Thoracic aorta (tissue), 2 donors: Measurements from ENCODE around the gene N4BP2. TPM values are rescaled to one million over a fixed set of nuclear protein-coding genes. Genes with fewer than 3 reads are reported as not detected.
"Not testable (repeated sequence)": the region's sequence is repeated elsewhere in the genome, so short reads cannot be mapped to it uniquely, and the experiment has no call there.

Experiments used
- ATAC-seq: fragments of 150-250 bp; one replicate; pipeline ENCODE4 v1.8.0; 2017; ENCODE audit warnings: low read depth; ENCODE audit not compliant: insufficient number of reproducible peaks, low FRiP score
- DNase-seq: peaks from one replicate; pipeline ENCODE4 v3.0.0-alpha.2; 2020; ENCODE audit warnings: low spot score
- H3K27ac ChIP-seq, 2 donors: fragments of 200-600 bp; sonication (generic); 1 replicate in 1 of 2; 2 replicates in 1 of 2; pipeline ENCODE4 v1.5.1; 2016; ENCODE audit warnings: mild to moderate bottlenecking in 2 of 2, moderate library complexity in 2 of 2
- H3K27me3 ChIP-seq: fragments of 200-600 bp; sonication (generic); replicated peaks from 2 replicates; pipeline ENCODE4 v1.6.0; 2016; ENCODE audit warnings: mild to moderate bottlenecking; ENCODE audit not compliant: insufficient read depth
- H3K36me3 ChIP-seq: fragments of 200-600 bp; sonication (generic); one replicate; pipeline ENCODE4 v1.5.1; 2016
- H3K4me1 ChIP-seq, 2 donors: fragments of 200-600 bp; sonication (generic); 1 replicate in 1 of 2; 2 replicates in 1 of 2; pipeline versions ENCODE4 v1.5.1 to v1.6.0; 2016; ENCODE audit warnings: low read depth in 2 of 2, mild to moderate bottlenecking in 1 of 2; ENCODE audit not compliant: control insufficient read depth in 1 of 2
- H3K4me3 ChIP-seq: fragments of 200-600 bp; sonication (generic); 2 replicates; pipeline ENCODE4 v1.5.1; 2016; ENCODE audit warnings: mild to moderate bottlenecking
- H3K9me3 ChIP-seq: fragments of 200-600 bp; sonication (generic); 2 replicates; pipeline ENCODE4 v1.5.1; 2016
- CTCF ChIP-seq: fragments of 200-600 bp; sonication (generic); IDR thresholded peaks from one replicate; pipeline ENCODE4 v1.5.1; 2019; ENCODE audit warnings: antibody characterized with exemption
- total RNA-seq, 2 donors: library from RNA; depleted of rRNA; stranded (reverse); fragments of >200 nt; gene quantifications; one replicate each; pipeline versions ENCODE4 v1.1.0 to v1.2.3, GENCODE V29; 2016

The N4BP2 gene
- total RNA-seq, 2 donors from 2014 or later = 5.4 to 10.9 TPM

- no peak for ATAC-seq
Measured at GRCh38 chr4:40086421-40086820, 29.8 kb downstream of the N4BP2 start.

GRCh38 chr4:40087799-40088366 is 31.2 kb downstream of the N4BP2 start:
- no peak for TF ChIP-seq CTCF
- ATAC-seq = no peak
- Histone ChIP-seq H3K9me3 (no peaks in the 10 kb centered on the region), H3K27me3 (no peaks in the 10 kb centered on the region), H3K27ac (no peak overlapping the region), H3K4me1 (no peaks in the 10 kb centered on the region), H3K36me3 (no peaks in the 10 kb centered on the region), H3K4me3 (no peak overlapping the region)
- no peak for DNase-seq

More at GRCh38 chr4:40086421-40086820, 29.8 kb downstream of the N4BP2 start:
- H3K36me3 ChIP-seq = no peaks in the 10 kb centered on the region
- no peak overlapping the region for H3K4me3 ChIP-seq
- H3K27me3 ChIP-seq = no peaks in the 10 kb centered on the region
- DNase-seq = no peak
- H3K9me3 ChIP-seq = no peaks in the 10 kb centered on the region
- H3K4me1 ChIP-seq = no peaks in the 10 kb centered on the region
- no peak for TF ChIP-seq CTCF
- H3K27ac ChIP-seq = no peak overlapping the region

- not testable (repeated sequence) for H3K9me3 ChIP-seq, H3K4me3 ChIP-seq, H3K27ac ChIP-seq, H3K27me3 ChIP-seq, ATAC-seq, DNase-seq, H3K36me3 ChIP-seq, H3K4me1 ChIP-seq
Measured at GRCh38 chr4:40093400-40093799, 36.8 kb downstream of the N4BP2 start.

- Histone ChIP-seq H3K4me1 (no peaks in the 10 kb centered on the region), H3K9me3 (no peaks in the 10 kb centered on the region), H3K27ac (no peak overlapping the region), H3K36me3 (no peaks in the 10 kb centered on the region), H3K27me3 (no peaks in the 10 kb centered on the region), H3K4me3 (no peak overlapping the region)
- no peak for TF ChIP-seq CTCF
- ATAC-seq (no peak), DNase-seq (no peak)
Measured at GRCh38 chr4:40099010-40099409, 42.4 kb downstream of the N4BP2 start.

- DNase-seq, H3K4me1 ChIP-seq, H3K27me3 ChIP-seq, H3K36me3 ChIP-seq, H3K4me3 ChIP-seq, ATAC-seq, H3K27ac ChIP-seq, H3K9me3 ChIP-seq: not testable (repeated sequence)
Measured at GRCh38 chr4:40107150-40107549, 50.5 kb downstream of the N4BP2 start.

- DNase-seq (no peak), ATAC-seq (no peak)
- Histone ChIP-seq H3K27ac (no peak overlapping the region), H3K4me3 (no peak overlapping the region), H3K36me3 (peaks cover 7% of the 10 kb centered on the region), H3K9me3 (no peaks in the 10 kb centered on the region), H3K27me3 (no peaks in the 10 kb centered on the region), H3K4me1 (no peaks in the 10 kb centered on the region)
- TF ChIP-seq CTCF = no peak
Measured at GRCh38 chr4:40112027-40112792, 55.6 kb downstream of the N4BP2 start.
